Measurements from ENCODE around the gene KCNT1.

GRCh38 chr9:135693771-135694170 lies 8.2 kb upstream of the KCNT1 start:
- no peak for TF ChIP-seq EZH2phosphoT487 (conservative IDR thresholded peaks at IDR 0.05; ENCODE audit: low read length)
- TF ChIP-seq CTCF (IDR thresholded peaks at IDR 0.05; ENCODE audit: insufficient read depth, low read length, poor library complexity, severe bottlenecking) = no peak
